Activated T-cell treated with anti-CD3 and anti-CD28 coated beads, Interleukin-2, amount 50 U/mL, for 48 hours (primary cell): ENCODE data around the gene METAP2.

Experiments
- DNase-seq, 2 experiments: peaks; one replicate each; pipeline ENCODE4 v3.0.0-alpha.2; 2020

METAP2 gene

DNA sequence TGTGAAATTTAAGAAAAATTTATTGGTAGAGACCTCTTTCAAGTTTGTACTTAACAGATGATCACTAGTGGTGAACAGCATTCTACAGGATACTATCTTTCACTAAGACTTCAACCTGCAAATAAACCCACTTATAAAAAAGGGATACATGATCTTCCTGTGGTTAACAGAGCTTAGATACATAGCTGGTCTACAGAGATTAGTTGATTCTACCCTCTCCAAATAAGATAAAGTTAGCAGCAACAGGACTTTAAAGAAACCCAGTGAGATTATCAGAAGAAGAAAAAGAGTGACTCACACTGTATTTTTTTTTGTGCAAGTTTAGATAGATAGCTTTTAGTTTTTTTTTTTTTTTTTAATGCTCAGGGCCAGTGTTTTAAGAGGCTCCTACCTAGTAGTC, 42.8 kb downstream of the METAP2 start:
- DNase-seq, result no peak

DNA sequence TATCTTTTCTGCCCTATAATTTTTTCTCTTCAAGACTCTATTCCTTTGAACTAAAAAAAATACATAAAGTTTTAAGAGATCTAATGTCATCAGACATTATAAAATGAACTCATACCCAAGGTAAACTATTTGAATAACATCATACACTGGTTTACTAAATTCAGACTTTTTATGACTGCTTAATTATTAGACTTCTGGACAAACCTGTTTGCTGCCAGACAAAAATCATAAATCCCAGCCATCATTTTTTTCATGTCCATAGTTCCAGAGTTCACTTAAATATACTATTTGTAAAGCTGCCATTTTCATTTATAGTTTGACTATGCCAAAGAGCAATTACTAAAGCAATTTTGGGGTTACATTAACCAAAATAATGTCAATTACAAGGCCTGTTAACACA, 43.3 kb downstream of the METAP2 start:
- no peak for DNase-seq

- DNase-seq, result no peak
Observed at GRCh38 chr12:95518944-95519343, 45.0 kb downstream of the METAP2 start.

DNA sequence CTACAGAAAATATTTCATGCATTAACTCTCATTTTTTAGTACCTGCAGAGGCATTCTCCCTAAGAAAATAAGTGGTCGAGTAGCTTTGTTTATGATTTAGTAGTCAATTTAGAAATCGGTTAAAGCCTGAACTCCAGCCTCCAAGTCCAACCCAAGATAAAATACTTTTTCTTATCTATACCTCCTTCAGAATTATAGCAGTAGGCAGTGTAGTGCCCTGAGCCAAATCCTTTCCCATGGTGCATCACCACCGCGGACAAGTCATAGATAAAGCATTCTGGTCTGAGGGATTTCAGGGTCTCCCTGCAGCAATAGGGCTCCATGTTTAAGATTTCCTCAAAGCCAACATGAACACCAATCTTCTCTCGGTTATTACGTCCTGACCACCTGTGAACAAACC, 46.9 kb downstream of the METAP2 start:
- DNase-seq, result no peak

DNA sequence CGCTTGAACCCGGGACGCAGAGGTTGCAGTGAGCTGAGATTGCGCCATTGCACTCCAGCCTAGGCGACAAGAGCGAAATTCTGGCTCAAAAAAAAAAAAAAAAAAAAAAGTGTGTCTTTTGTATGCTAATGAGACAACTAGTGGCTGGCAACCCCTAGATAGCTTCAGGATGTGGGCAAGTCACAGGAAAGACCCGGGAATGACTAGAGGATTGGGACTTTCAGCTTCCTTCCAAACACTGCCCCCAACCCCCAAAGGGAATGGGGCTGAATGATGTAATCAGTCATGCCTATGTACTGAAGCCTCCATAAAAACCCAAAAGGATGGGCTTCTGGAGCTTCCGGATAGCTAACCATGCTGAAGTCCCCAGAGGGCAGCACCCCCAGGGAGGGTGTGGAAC, 48.7 kb downstream of the METAP2 start:
- no peak for DNase-seq

DNA sequence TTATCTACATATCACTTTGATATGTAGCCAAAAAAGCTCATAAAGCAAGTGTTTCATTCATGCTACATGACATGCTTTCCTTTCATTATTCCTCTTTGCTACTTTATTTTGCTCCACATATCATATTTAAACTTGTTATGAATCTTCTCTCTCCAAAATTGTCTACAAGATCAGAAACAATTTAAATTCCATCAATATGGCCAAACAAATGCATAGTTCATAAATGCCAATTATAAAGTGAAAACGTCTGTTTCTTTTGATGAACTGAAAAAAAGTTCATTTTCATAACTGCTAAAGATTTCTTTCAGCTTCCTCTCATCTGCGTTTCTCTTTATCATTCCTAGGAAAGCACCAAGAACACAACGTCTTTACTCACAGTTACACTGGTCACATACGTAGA, 54.5 kb downstream of the METAP2 start:
- DNase-seq, result no peak

- DNase-seq, result no peak
Observed at GRCh38 chr12:95529693-95530225, 55.8 kb downstream of the METAP2 start.

GRCh38 chr12:95532851-95533250, 58.9 kb downstream of the METAP2 start:
- DNase-seq, result peak in 1 of 2 experiments; percentile 35

DNA sequence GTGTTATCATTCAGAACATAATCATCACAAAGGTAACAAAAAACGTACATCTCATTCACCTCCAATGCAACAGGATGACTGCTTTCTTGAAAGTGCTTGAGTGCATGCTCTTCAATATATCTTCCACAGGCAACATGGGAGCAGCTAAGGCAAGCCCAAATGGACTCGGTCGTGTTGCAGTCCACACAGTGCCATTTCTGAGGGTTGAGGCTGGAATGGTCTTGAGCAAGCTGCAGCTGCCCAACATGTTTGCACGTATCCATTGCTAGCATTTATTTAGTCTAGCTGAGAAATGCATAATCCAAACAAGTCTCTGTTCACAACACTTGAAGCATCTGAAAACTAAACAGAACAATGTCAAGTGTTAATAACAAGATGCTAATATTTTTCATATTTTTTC, 60.0 kb downstream of the METAP2 start:
- DNase-seq, result no peak

DNA sequence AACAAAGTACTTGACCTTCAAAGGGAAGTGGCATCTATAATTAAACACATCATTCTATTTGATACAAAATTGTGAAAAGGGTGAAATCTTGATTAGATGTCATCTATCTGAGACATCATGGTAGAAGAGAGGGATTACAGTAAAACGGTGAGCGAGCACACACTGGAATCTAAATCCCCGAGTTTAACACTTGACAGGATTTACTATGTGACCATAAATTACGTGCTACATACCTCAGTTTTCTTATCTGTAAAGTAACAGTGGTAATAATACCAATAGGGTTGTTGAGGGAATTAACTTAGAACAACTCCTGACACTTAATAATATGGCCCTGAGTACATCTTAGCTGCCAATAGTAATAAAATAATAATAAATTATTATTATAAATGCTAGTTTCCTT, 64.1 kb downstream of the METAP2 start:
- no peak for DNase-seq

DNA sequence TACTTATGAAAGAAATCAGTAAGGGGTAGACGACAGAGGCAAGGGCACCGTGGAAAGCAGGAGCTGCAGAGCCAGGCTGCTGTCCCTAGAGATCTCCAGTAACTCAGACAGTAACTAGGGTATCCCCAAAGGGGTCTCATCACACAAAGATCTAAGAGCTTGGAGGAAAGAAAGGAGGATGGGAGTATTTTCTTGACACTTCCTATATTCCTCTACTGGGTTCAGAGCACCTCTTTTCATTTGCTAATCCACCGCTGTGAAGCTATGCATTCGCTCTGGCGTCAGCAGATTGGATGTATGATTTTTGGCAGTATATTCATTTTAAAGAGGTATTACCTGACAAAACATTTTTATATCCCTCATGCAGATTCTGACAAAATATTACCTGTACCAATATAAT, 64.7 kb downstream of the METAP2 start:
- no peak for DNase-seq

DNA sequence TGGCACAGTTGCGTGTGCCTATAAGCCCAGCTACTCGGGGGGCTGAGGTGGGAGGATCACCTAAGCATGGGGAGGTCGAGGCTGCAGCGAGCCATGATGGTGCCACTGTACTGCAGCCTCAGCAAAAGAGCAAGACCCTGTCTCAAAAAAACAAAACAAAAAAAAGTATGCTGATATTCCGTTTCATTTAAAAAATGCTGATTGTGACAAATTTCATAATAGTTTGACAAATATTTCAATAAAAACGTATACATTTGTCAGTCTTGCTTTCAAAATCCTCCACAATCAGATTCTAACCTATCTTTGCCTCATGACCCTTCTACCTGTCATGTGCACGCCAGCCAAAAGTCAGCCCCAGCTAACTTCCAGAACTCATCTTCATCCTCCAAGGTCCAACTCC, 67.5 kb downstream of the METAP2 start:
- DNase-seq, result no peak

DNA sequence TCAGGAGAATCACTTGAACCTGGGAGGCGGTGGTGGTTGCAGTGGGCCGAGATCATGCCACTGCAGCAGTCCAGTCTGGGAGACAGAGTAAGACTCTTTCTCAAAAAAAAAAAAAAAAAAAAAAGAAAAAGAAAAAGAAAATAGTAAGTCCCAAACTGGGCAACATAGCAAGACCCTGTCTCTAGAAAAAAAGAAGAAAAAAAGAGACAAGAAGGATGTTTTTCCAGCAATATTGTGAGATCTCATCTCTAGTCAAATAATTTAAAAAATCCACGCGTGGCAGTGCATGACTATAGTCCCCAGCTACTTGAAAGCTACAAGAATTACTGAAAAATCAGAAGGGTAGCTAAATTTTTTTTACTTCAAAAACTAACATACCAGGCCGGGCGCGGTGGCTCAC, 69.4 kb downstream of the METAP2 start:
- DNase-seq, result no peak

DNA sequence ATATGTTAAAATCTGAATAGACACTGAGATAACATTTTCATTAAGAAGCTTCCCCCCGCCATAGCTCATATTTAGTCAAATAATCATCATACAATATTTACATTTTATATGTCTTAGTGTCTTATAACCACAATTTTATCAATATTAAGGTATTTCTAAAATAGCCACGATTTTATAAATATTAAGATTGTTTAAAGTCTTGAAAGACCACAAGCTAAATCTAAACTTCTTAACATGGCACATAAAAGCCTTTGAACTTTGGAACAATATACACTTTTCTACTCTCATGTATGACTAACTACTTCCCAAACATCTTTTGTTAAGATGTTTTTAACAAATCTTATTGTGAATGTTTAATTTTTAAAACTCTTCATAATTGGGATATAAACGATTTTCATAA, 70.8 kb downstream of the METAP2 start:
- no peak for DNase-seq

DNA sequence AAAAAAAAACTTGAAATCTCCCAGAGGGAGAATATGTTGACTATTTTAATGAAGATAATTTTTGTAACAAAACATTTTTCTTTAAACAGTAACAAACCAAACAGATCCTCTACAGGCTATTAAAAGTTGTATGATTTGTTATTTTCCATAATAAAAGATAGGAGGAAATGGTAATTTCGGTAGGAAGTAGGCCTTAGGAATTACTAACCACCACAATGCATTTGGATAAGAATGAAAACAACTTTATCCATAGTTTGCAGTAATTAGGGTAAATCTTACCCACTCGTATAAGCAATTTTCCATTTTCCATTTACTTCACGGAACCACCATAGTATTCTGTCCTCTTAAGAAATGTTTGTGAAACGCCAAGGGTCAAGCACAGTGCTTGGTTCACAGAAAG, 71.4 kb downstream of the METAP2 start:
- DNase-seq, result no peak

- DNase-seq, result no peak
Observed at GRCh38 chr12:95545731-95546490, 72.0 kb downstream of the METAP2 start.

- DNase-seq, result no peak
Observed at GRCh38 chr12:95546491-95546813, 72.5 kb downstream of the METAP2 start.

DNA sequence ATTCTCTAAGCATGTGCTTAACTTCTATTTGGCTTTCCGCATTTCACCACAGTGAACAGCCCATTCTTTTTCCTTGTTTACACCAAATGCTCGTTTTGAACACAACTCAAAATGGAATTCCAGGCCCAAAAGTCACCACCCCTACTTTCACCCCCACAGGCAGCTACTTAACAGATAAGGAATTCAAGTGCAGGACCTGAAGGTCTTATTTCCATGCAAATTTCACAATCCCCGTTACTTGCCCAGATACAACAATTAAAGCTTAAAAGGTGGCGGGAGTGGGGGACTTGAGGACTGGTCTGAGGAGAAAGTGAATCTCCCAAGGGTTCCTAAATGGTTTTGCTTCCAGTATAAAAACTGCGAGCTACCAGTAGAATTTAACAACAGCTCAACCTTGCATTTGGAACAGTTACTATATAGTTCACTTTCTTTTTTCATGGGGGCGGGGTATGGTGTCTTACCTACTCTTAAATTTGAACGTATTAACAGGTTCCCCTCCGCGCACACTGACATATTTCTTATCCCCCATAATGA, 73.6 kb downstream of the METAP2 start:
- DNase-seq, result no peak

DNA sequence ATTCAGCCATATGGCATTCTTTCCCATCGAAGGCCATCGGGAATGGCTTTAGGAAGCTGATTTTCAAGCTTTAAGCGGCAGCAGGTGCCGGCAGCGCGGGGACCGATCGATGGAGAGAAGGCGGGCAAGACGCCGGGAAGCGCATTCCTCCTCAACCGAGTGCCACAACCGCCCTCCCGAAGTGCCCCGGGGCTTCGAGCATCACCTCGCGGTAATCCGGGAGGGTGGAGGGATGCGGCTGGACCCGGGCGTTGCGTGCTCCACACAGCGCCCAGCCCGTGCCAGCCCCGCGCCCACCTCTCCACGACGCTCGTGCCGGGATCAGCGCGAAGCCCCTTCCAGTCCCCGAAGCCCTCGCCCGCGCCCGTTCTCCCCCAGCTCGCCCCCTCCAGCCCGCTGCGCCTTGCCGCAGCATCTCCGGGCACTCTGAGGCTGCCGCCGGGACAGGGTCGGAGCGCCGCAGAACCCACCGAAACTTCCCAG, 74.1 kb downstream of the METAP2 start:
- DNase-seq, result peak; percentile 58 to 65

- peak; percentile 69 to 73 for DNase-seq
Observed at GRCh38 chr12:95548539-95549391, 74.8 kb downstream of the METAP2 start.

DNA sequence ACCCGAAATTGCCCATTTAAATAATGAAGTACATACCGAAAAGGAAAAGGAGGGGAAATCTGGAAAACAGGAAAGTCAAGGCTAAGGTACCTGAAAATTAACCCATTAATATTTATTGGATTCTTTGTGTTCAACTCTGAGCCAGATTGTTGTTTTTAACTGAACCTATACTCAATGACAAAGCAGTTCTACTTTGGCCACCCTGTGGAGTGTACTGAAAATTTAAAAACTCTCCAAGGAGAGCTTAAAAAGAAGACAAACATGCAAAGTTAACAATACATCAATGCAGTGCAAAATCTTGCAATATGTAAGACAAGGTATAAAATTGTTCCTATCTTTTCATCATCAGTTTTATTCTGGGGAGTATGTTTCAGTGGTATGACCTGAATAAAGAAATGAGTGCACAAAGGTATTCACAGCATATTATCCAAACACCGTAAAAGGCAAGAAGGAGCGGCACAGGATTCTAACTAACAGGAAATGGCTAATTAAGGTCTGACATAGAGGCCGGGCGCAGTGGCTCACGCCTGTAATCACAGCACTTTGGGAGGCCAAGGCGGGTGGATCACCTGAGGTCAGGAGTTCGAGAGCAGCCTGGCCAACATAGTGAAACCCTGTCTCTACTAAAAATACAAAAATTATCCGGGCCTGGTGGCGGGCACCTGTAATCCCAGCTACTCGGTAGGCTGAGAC, 75.6 kb downstream of the METAP2 start:
- no peak for DNase-seq

DNA sequence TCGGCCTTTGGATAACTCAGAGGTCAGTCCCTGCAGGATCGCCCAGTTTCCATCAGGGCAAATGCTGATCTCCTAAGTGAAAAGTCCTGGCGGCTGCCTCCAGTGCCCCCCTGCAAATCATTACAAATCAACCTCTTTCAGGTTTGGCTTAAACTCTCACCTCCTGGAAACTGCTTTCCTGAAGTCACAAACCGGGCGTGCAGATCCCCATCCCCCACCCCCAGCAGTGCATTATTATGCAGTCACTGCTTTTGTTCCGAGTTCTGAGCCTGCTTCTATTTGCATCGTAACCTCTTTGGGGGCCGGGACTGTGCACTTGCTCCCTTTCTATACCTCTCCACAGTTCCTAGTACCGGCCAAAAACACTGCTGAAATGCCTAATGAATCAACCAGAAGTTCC, 77.4 kb downstream of the METAP2 start, which contains the start of gene USP44:
TSS of gene USP44 (minus strand) at position 172 of the 400 bp plus-strand sequence. CDS start 17,220 bp downstream, outside the sequence.
- DNase-seq, result peak in 1 of 2 experiments; percentile 33
